Measurements from ENCODE around the gene BSX. TPM values are rescaled to one million over a fixed set of nuclear protein-coding genes. Genes with fewer than 3 reads are reported as not detected.
A peak's percentile ranks its signal among the peaks of the same experiment; 100 is the strongest.

The BSX gene
- total and polyA plus RNA-seq, 2 donors (not counting 3 experiments of a cell fraction or from before 2014, with no cell fraction given) = not detected

GRCh38 chr11:122977470-122978298 lies 4.0 kb downstream of the BSX start:
- Histone ChIP-seq H3K4me3 (replicated peaks in 1 of 3; ENCODE audit: insufficient read depth in 1 of 3, low read depth in 1 of 3, low read length in 3 of 3) (no peak overlapping the region), H3K36me3 (ENCODE audit: control insufficient read depth in 2 of 2, extremely low read depth in 1 of 2, insufficient read depth in 2 of 2, low read length in 2 of 2) (no peaks in the 10 kb centered on the region), H3K9ac (replicated peaks; ENCODE audit: extremely low read depth, insufficient read depth, low read length) (no peak overlapping the region), H2AFZ (ENCODE audit: low read depth, low read length) (no peak overlapping the region), H3K9me3 (replicated peaks; ENCODE audit: control insufficient read depth, insufficient read depth, low read length) (no peaks in the 10 kb centered on the region), H4K20me1 (replicated peaks; ENCODE audit: control insufficient read depth, extremely low read depth, insufficient read depth, low read length) (peaks cover 3% of the 10 kb centered on the region), H3K4me1 (ENCODE audit: control insufficient read depth, extremely low read depth, insufficient read depth, low read length) (no peaks in the 10 kb centered on the region), H3K79me2 (ENCODE audit: control insufficient read depth, insufficient read depth, low read length) (no peaks in the 10 kb centered on the region), H3K27ac (ENCODE audit: insufficient read depth, low read depth, low read length) (no peak overlapping the region), H3K27me3 (ENCODE audit: control insufficient read depth in 2 of 2, insufficient read depth in 2 of 2, low read length in 2 of 2) (peaks cover 75 to 95% of the 10 kb centered on the region in 2 experiments), H3K4me2 (ENCODE audit: insufficient read depth, low read length) (no peak overlapping the region), H3K9me1 (replicated peaks; ENCODE audit: control insufficient read depth, extremely low read depth, insufficient read depth, low read length) (no peaks in the 10 kb centered on the region)
- intact Hi-C loops (cut with micrococcal nuclease) (no loop called here), dilution Hi-C loops (cut with MboI; ENCODE audit: extremely low pct_ligation_motif_present, low sequenced_read_pairs) (no loop called here)
- CTCF ChIA-PET = interaction anchor here (1.6 kb wide), 1 partner anchor 76 kb away, joined by 3 read pairs; no protein-coding TSS in a partner anchor
- FAIRE-seq = no peak
- no peak for TF ChIP-seq MYC (IDR thresholded peaks at IDR 0.05; ENCODE audit: low read depth, low read length)
- TF ChIP-seq EZH2 (IDR thresholded peaks at IDR 0.05; ENCODE audit: borderline replicate concordance, low read depth, low read length, severe bottlenecking) = peak; percentile 94
- POLR2A ChIA-PET = no interaction called here
- DNase-seq (ENCODE audit: low read depth, low spot score) = no peak
- BruUV-seq (replicated peaks) = no TSS peak

GRCh38 chr11:122976734-122977469 lies 4.7 kb downstream of the BSX start:
- no peak overlapping the region for H3K27ac ChIP-seq (ENCODE audit: insufficient read depth, low read depth, low read length)
- H3K79me2 ChIP-seq (ENCODE audit: control insufficient read depth, insufficient read depth, low read length) = no peaks in the 10 kb centered on the region
- H3K9me3 ChIP-seq (replicated peaks; ENCODE audit: control insufficient read depth, insufficient read depth, low read length) = no peaks in the 10 kb centered on the region
- no peak overlapping the region for H2AFZ ChIP-seq (ENCODE audit: low read depth, low read length)
- H4K20me1 ChIP-seq (replicated peaks; ENCODE audit: control insufficient read depth, extremely low read depth, insufficient read depth, low read length) = peaks cover 3% of the 10 kb centered on the region
- CTCF ChIA-PET = no interaction called here
- no peaks in the 10 kb centered on the region for H3K9me1 ChIP-seq (replicated peaks; ENCODE audit: control insufficient read depth, extremely low read depth, insufficient read depth, low read length)
- FAIRE-seq (no peak), DNase-seq (ENCODE audit: low read depth, low spot score) (no peak)
- no peak overlapping the region for H3K4me3 ChIP-seq (replicated peaks in 1 of 3; ENCODE audit: insufficient read depth in 1 of 3, low read depth in 1 of 3, low read length in 3 of 3)
- no TSS peak for BruUV-seq (replicated peaks)
- dilution Hi-C loops (cut with MboI; ENCODE audit: extremely low pct_ligation_motif_present, low sequenced_read_pairs) (no loop called here), intact Hi-C loops (cut with micrococcal nuclease) (no loop called here)
- no peak overlapping the region for H3K9ac ChIP-seq (replicated peaks; ENCODE audit: extremely low read depth, insufficient read depth, low read length)
- no peak overlapping the region for H3K4me2 ChIP-seq (ENCODE audit: insufficient read depth, low read length)
- POLR2A ChIA-PET = no interaction called here
- H3K36me3 ChIP-seq (ENCODE audit: control insufficient read depth in 2 of 2, extremely low read depth in 1 of 2, insufficient read depth in 2 of 2, low read length in 2 of 2) = no peaks in the 10 kb centered on the region
- H3K4me1 ChIP-seq (ENCODE audit: control insufficient read depth, extremely low read depth, insufficient read depth, low read length) = no peaks in the 10 kb centered on the region
- peaks cover 69 to 90% of the 10 kb centered on the region in 2 experiments for H3K27me3 ChIP-seq (ENCODE audit: control insufficient read depth in 2 of 2, insufficient read depth in 2 of 2, low read length in 2 of 2)
- TF ChIP-seq EZH2 (IDR thresholded peaks at IDR 0.05; ENCODE audit: borderline replicate concordance, low read depth, low read length, severe bottlenecking) (peak; percentile 68), FOS (IDR thresholded peaks at IDR 0.05; ENCODE audit: borderline replicate concordance, insufficient read depth, low read length) (no peak)
- TF ChIP-seq, protein P1, sequence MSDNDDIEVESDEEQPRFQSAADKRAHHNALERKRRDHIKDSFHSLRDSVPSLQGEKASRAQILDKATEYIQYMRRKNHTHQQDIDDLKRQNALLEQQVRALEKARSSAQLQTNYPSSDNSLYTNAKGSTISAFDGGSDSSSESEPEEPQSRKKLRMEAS (IDR thresholded peaks at IDR 0.05; ENCODE audit: insufficient read depth, insufficient read length) = no peak

All from endothelial cell of umbilical vein (primary cell).